Frontal cortex (tissue), 4 donors: ENCODE measurements around the gene HINFP. TPM values are rescaled to one million over a fixed set of nuclear protein-coding genes. Genes with fewer than 3 reads are reported as not detected.
"Not testable (repeated sequence)": the region's sequence is repeated elsewhere in the genome, so short reads cannot be mapped to it uniquely, and the experiment has no call there.

Experiments
- DNase-seq, 2 donors: peaks; one replicate each; pipeline ENCODE4 v3.0.0; 2012; ENCODE audit warnings: low spot score in 2 of 2
- FAIRE-seq: peaks from 2 replicates; lab custom pipeline; 2012; peaks lifted over from hg19 to GRCh38; lab: Jason Lieb, UNC
- total RNA-seq: library from RNA; depleted of rRNA; stranded (reverse); fragments of >200 nt; gene quantifications from one replicate; pipeline ENCODE4 v1.2.3, GENCODE V29; 2014
- donor health status: control.
- donor health status: control.
- donor health status: control.

HINFP gene
- total RNA-seq, 1 donor from 2014 or later, result 24.5 TPM

DNA sequence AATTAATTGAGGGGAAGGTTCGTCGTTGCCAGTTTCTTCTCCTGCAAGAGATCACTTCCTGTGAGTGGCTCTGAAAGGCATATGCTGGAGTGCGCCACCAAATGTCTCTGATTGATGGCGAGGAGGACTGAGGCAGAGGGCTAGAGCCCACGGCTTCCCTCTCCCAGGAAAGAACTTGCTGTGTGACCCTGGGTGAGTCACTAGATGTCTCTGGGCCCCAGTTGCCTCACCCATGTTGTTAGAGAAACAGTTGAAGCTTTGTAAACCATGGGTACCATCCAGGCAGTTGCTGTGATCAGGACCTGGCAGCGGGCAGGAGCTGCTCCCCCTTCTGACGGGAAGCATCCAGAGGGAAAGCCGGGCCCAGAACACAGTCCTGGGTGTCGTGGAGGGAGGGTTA, 30.7 kb downstream of the HINFP start:
- FAIRE-seq, result no peak
- no peak for DNase-seq

- no peak for FAIRE-seq
- no peak for DNase-seq
These were observed 31.2 kb downstream of the HINFP start for GRCh38 chr11:119152604-119153003.

- DNase-seq, result no peak
- no peak for FAIRE-seq
These were observed 31.9 kb downstream of the HINFP start for GRCh38 chr11:119153049-119153818.

DNA sequence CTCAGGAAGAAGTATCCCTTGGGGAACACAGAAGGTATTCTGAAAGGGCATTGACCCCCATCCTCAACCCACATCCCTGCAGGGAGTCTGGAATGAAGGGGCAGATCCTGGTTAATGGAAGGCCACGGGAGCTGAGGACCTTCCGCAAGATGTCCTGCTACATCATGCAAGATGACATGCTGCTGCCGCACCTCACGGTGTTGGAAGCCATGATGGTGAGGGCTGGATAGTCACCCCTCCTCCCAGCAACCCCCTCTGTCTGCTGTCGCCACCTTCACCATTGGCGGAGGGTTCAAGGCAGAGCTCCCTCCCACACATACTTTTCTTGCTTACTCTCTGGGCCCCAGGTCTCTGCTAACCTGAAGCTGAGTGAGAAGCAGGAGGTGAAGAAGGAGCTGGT, 32.8 kb downstream of the HINFP start:
- FAIRE-seq (no peak), DNase-seq (no peak)

- FAIRE-seq, result no peak
- DNase-seq, result no peak
These were observed 34.5 kb downstream of the HINFP start for GRCh38 chr11:119155733-119156492.

GRCh38 chr11:119156496-119156895, 35.1 kb downstream of the HINFP start:
- FAIRE-seq (no peak), DNase-seq (no peak)

DNA sequence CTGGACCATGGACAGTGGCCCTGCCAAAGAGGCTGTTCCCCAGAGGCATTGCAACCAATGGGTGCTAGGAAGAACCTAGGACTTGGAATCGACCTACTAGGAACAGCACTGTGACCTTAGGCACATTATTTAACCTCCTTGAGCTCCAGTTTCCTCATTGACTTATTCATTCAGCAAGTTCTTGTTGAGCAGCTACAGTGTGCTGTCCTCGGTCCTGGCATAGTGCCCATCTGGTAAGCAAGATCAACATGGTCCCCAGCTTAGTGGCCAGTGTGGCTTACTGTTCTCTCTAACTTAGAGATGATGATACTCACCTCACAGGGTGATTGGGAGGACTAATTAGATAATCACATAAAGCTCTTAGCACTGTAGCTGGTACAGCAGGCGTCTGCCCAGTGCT, 35.7 kb downstream of the HINFP start:
- FAIRE-seq, result no peak

GRCh38 chr11:119158467-119158866, 37.1 kb downstream of the HINFP start:
- FAIRE-seq (no peak), DNase-seq (no peak)

More for the DNA sequence above, 35.7 kb downstream of the HINFP start:
- DNase-seq, result no peak

GRCh38 chr11:119160151-119160550, 38.8 kb downstream of the HINFP start:
- FAIRE-seq (no peak), DNase-seq (no peak)

GRCh38 chr11:119161871-119162270, 40.5 kb downstream of the HINFP start:
- FAIRE-seq (no peak), DNase-seq (no peak)

GRCh38 chr11:119166368-119167076, 45.1 kb downstream of the HINFP start:
- DNase-seq, result no peak
- no peak for FAIRE-seq

- not testable (repeated sequence) for FAIRE-seq, DNase-seq
These were observed 45.7 kb downstream of the HINFP start for GRCh38 chr11:119167077-119167458.

GRCh38 chr11:119167933-119168332, 46.6 kb downstream of the HINFP start:
- FAIRE-seq, result no peak
- DNase-seq, result no peak

GRCh38 chr11:119168471-119169281, 47.3 kb downstream of the HINFP start, which contains the start of gene NLRX1:
Gene NLRX1, plus strand, starts transcription at chr11:119168725. Its CDS starts 2,679 bp downstream, at chr11:119171404.
- FAIRE-seq (no peak), DNase-seq (peak; percentile 80 to 93)

- no peak for FAIRE-seq
- peak in 1 of 2 donors; percentile 43 for DNase-seq
These were observed 47.9 kb downstream of the HINFP start for GRCh38 chr11:119169282-119169719.

DNA sequence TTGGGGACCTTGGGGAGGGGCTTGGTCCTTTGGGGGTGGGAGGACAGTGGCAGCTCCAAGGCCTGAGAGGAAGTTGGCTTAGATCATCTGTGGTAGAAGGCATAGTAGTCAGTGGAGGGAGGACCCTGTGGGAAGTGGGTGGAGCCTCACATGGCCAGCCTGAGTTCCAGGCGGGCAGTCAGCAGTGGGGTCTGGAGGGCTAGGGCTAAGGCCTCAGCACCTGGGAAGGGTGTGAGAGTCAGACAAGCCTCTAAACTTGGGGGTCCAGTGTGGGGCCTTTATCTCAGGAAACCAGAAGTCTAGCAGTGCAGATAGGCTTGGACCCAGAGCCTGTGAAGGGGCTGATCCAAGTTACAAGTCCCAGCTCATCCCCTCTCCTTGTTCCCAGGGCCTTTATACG, 51.1 kb downstream of the HINFP start:
- FAIRE-seq, result no peak
- no peak for DNase-seq

GRCh38 chr11:119173453-119173852, 52.1 kb downstream of the HINFP start:
- FAIRE-seq, result no peak

GRCh38 chr11:119175493-119176077, 54.2 kb downstream of the HINFP start:
- DNase-seq (no peak), FAIRE-seq (no peak)

More at GRCh38 chr11:119173453-119173852, 52.1 kb downstream of the HINFP start:
- DNase-seq, result no peak

- FAIRE-seq (no peak), DNase-seq (no peak)
These were observed 56.8 kb downstream of the HINFP start for GRCh38 chr11:119178166-119178680.
